ENCODE measurements around the gene FXYD4. TPM values are rescaled to one million over a fixed set of nuclear protein-coding genes. Genes with fewer than 3 reads are reported as not detected.

The FXYD4 gene
- total and polyA plus RNA-seq, 2 experiments from 2014 or later, result not detected

DNA sequence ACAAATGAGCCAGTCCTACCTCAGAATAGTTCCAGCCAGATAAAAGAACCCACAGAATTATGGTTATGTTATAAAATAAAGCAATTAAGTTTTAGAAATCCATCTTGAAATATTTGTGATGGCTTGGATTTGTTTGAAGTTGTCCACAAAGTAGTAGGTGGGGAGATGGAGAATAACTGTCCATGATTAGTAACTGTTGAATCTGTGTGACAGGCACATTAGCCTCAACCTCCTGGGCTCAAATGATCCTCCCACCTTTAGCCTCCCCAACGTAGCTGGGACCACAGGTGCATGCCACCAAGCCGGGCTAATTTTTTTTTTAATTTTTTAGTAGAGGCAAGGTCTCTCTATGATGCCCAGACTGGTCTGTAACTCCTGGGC lies 27.5 kb downstream of the FXYD4 start (continued):
- no peak for TF ChIP-seq ZNF462 (CRISPR knock-in tag; IDR thresholded peaks at IDR 0.05)
- no peak for TF ChIP-seq ETS1 (IDR thresholded peaks at IDR 0.05)
- no peak for TF ChIP-seq REST (IDR thresholded peaks at IDR 0.05; ENCODE audit: unreplicated experiment)
